IMR-90 (cell line): Measurements from ENCODE around the gene ZNF335. TPM values are rescaled to one million over a fixed set of nuclear protein-coding genes. Genes with fewer than 3 reads are reported as not detected.

ENCODE experiments used
- MAFK ChIP-seq: IDR thresholded peaks from 2 replicates; pipeline ENCODE4 v1.6.1; 2012; ENCODE audit warnings: low read depth, low read length, improper control_type of control experiment
- POLR2A ChIP-seq: IDR thresholded peaks from 2 replicates; pipeline ENCODE4 v1.6.1; 2012; ENCODE audit warnings: mild to moderate bottlenecking, low read depth, low read length
- RAD21 ChIP-seq: IDR thresholded peaks from 2 replicates; pipeline ENCODE4 v1.6.1; 2012; ENCODE audit warnings: low read length, improper control_type of control experiment
- polyA plus RNA-seq, 3 experiments: library from polyadenylated mRNA; depleted of rRNA; stranded (reverse); fragments of >200 nt; gene quantifications; 2 replicates each; pipeline ENCODE4 v1.2.3, GENCODE V29; 2012; ENCODE audit warnings: low replicate concordance in 1 of 3
- total RNA-seq: library from RNA; depleted of rRNA; stranded (reverse); fragments of >200 nt; gene quantifications from 2 replicates; pipeline ENCODE4 v1.2.3, GENCODE V29; 2012
- TF ChIP-seq, protein P1 (sequence below): conservative IDR thresholded peaks from 2 replicates; pipeline ENCODE4 v1.5.1; 2012; ENCODE audit warnings: mild to moderate bottlenecking, low read depth, low read length, improper control_type of control experiment

The ZNF335 gene
- total and polyA plus RNA-seq, 2 of the 4 experiments (the other 2 are of a cell fraction): 11.8 to 17.8 TPM

DNA sequence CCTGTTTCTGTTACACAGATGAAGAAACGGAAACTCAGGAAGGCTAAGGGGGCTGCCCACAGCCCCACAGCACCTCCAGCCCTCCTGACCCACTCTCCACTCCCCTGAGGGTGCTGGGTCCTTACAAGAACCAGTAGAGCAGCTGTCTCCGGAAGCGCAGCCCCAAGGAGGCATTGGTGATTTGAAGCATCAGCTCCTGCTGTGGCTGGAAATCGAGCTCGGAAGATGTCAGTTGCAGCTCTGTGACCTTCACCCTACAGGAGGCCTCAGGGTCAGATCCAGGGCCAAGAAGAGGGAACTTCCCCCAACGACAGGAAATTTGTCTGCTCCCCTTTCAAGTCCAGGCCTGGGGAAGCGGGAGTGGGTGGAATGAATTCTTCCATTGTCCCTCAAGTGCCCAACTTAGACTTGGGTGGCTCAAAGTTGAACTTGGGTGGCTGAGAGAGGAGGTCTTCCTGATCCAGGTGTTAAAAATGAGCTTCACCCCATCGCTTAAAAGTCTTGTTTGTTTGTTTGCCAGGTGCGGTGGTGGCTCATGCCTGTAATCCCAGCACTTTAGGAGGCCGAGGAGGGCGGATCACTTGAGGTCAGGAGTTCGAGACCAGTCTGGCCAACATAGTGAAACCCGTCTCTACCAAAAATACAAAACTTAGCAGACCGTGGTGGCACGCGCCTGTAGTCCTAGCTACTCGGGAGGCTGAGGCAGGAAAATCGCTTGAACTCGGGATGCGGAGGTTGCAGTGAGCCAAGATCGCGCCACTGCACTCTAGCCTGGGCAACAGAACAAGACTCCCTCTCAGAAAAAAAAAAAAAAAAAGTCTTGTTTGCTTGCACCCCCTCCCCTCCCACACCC, 62.0 kb downstream of the ZNF335 start (continued):
- TF ChIP-seq, protein P1, sequence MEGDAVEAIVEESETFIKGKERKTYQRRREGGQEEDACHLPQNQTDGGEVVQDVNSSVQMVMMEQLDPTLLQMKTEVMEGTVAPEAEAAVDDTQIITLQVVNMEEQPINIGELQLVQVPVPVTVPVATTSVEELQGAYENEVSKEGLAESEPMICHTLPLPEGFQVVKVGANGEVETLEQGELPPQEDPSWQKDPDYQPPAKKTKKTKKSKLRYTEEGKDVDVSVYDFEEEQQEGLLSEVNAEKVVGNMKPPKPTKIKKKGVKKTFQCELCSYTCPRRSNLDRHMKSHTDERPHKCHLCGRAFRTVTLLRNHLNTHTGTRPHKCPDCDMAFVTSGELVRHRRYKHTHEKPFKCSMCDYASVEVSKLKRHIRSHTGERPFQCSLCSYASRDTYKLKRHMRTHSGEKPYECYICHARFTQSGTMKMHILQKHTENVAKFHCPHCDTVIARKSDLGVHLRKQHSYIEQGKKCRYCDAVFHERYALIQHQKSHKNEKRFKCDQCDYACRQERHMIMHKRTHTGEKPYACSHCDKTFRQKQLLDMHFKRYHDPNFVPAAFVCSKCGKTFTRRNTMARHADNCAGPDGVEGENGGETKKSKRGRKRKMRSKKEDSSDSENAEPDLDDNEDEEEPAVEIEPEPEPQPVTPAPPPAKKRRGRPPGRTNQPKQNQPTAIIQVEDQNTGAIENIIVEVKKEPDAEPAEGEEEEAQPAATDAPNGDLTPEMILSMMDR: no peak
- no peak for TF ChIP-seq RAD21
- TF ChIP-seq POLR2A: no peak
- no peak for TF ChIP-seq MAFK
